K562 (cell line): ENCODE data around the gene OR2D2. TPM values are rescaled to one million over a fixed set of nuclear protein-coding genes. Genes with fewer than 3 reads are reported as not detected.

Source experiments
- ATAC-seq: fragments of 200-7000 bp; cut with Tn5 transposase; 3 replicates; pipeline ENCODE4 v1.9.1; 2020; ENCODE audit warnings: moderate library complexity
- BruUV-seq: library from RNA; stranded (reverse); fragments of 400-500 nt; replicated peaks from 2 replicates; lab custom pipeline; 2021; lab: Mats Ljungman, UMichigan
- CTCF ChIA-PET: fragments of 300-600 bp; formaldehyde crosslinking; extraction: SDS; loops from one replicate; lab custom pipeline; 2021; ENCODE audit warnings: low intra/inter-chr PET ratio; lab: Yijun Ruan, JAX
- POLR2A ChIA-PET: fragments of 300-600, 350-650 bp; sonication (Branson Sonifier 250); formaldehyde crosslinking; extraction: SDS; loops from one replicate; lab custom pipeline; 2021; ENCODE audit warnings: antibody characterized with exemption, inconsistent platforms; lab: Yijun Ruan, JAX
- DNase-seq, 4 experiments: peaks; one replicate each; pipeline versions ENCODE4 v3.0.0 to v3.0.0-alpha.2; 2011 to 2018; ENCODE audit warnings: low spot score in 3 of 4, mixed read lengths in 3 of 4; ENCODE audit errors: extremely low read depth in 1 of 4
- FAIRE-seq: peaks from 2 replicates; lab custom pipeline; 2011; peaks lifted over from hg19 to GRCh38; lab: Jason Lieb, UNC
- H2AFZ ChIP-seq: 2 replicates; pipeline ENCODE4 v1.6.0; 2011; ENCODE audit warnings: low read depth, low read length, control low read depth, inconsistent platforms
- H3K27ac ChIP-seq: fragments of 200-600 bp; 3 replicates; pipeline ENCODE4 v1.8.0; 2011; ENCODE audit warnings: low read depth, mild to moderate bottlenecking, control low read depth, inconsistent platforms, low read length, moderate library complexity, mixed read lengths; ENCODE audit errors: extremely low read depth
- H3K27me3 ChIP-seq, 2 experiments: fragments of 300-600 bp in 1 of 2; 2 replicates in 1 of 2; 3 replicates in 1 of 2; pipeline versions ENCODE4 v1.6.0 to v1.8.0; 2011; ENCODE audit warnings: inconsistent platforms in 2 of 2, low read length in 2 of 2, mild to moderate bottlenecking in 1 of 2, mixed read lengths in 1 of 2, moderate library complexity in 1 of 2; ENCODE audit not compliant: control insufficient read depth in 2 of 2, insufficient read depth in 2 of 2
- H3K36me3 ChIP-seq: fragments of 300-600 bp; 3 replicates; pipeline ENCODE4 v1.8.0; 2011; ENCODE audit warnings: mild to moderate bottlenecking, low read length, inconsistent platforms; ENCODE audit not compliant: control insufficient read depth, insufficient read depth
- H3K4me1 ChIP-seq, 2 experiments: fragments of 200-600 bp in 1 of 2; replicated peaks in 1 of 2; 2 replicates in 1 of 2; 3 replicates in 1 of 2; pipeline versions ENCODE4 v1.5.1 to v1.8.0; 2011; ENCODE audit warnings: inconsistent platforms in 2 of 2, low read length in 2 of 2, mild to moderate bottlenecking in 1 of 2, mixed read lengths in 1 of 2, moderate library complexity in 1 of 2; ENCODE audit not compliant: control insufficient read depth in 2 of 2, insufficient read depth in 2 of 2
- H3K4me2 ChIP-seq: 2 replicates; pipeline ENCODE4 v1.6.1; 2011; ENCODE audit warnings: low read length, control low read depth, inconsistent platforms, mixed read lengths; ENCODE audit not compliant: insufficient read depth
- H3K4me3 ChIP-seq: fragments of 200-600 bp; sonication (generic), shearing (Covaris generic); 2 replicates; pipeline ENCODE4 v1.5.1; 2016; ENCODE audit warnings: control low read depth, inconsistent platforms
- H3K79me2 ChIP-seq: fragments of 200-600 bp; 3 replicates; pipeline ENCODE4 v1.8.0; 2011; ENCODE audit warnings: low read length, inconsistent platforms; ENCODE audit not compliant: control insufficient read depth, insufficient read depth
- H3K9ac ChIP-seq, 2 experiments: 2 replicates each; pipeline versions ENCODE4 v1.6.0 to v1.6.1; 2011; ENCODE audit warnings: low read depth in 2 of 2, low read length in 2 of 2, control low read depth in 1 of 2, inconsistent platforms in 1 of 2, mild to moderate bottlenecking in 1 of 2, mixed read lengths in 1 of 2; ENCODE audit not compliant: insufficient read depth in 1 of 2
- H3K9me1 ChIP-seq: one replicate; pipeline ENCODE4 v1.6.0; 2011; ENCODE audit warnings: inconsistent platforms, mild to moderate bottlenecking, low read length, moderate library complexity; ENCODE audit not compliant: control insufficient read depth, insufficient read depth
- H3K9me3 ChIP-seq: replicated peaks from 2 replicates; pipeline ENCODE4 v1.5.1; 2011; ENCODE audit warnings: low read depth, low read length, inconsistent platforms; ENCODE audit not compliant: control insufficient read depth, insufficient read depth
- H4K20me1 ChIP-seq: replicated peaks from 2 replicates; pipeline ENCODE4 v1.6.1; 2011; ENCODE audit warnings: low read length, inconsistent platforms, mixed read lengths; ENCODE audit not compliant: control insufficient read depth, insufficient read depth
- ADNP ChIP-seq: fragments of 200-800 bp; sonication (Bioruptor generic); IDR thresholded peaks from 2 replicates; pipeline ENCODE4 v1.6.1; 2016; ENCODE audit warnings: missing genetic modification characterization, missing compliant biosample characterization
- ARHGAP35 ChIP-seq: fragments of 450-650 bp; IDR thresholded peaks from 2 replicates; pipeline ENCODE4 v1.6.1; 2018; ENCODE audit not compliant: partially characterized antibody
- CBFA2T3 ChIP-seq: fragments of 450-650 bp; IDR thresholded peaks from 2 replicates; pipeline ENCODE4 v1.6.1; 2017
- FOSL1 ChIP-seq: fragments of 200-800 bp; sonication (Bioruptor generic); conservative IDR thresholded peaks from 2 replicates; pipeline ENCODE4 v1.6.1; 2016; ENCODE audit warnings: missing genetic modification characterization, missing compliant biosample characterization
- HMG20B ChIP-seq: fragments of 250-450 bp; sonication (Bioruptor Pico); IDR thresholded peaks from 2 replicates; pipeline ENCODE4 v1.5.0; 2021; ENCODE audit warnings: mild to moderate bottlenecking
- NFIC ChIP-seq: fragments of 450-650 bp; IDR thresholded peaks from 2 replicates; pipeline ENCODE4 v1.6.1; 2017; ENCODE audit warnings: mild to moderate bottlenecking, inconsistent platforms
- XRCC4 ChIP-seq: IDR thresholded peaks from one replicate; pipeline ENCODE4 v1.6.1; 2011; ENCODE audit not compliant: insufficient read depth, insufficient read length; ENCODE audit errors: extremely low read depth
- ZBTB33 ChIP-seq: sonication (generic); formaldehyde crosslinking; IDR thresholded peaks from 2 replicates; pipeline ENCODE4 v1.8.1; 2023; ENCODE audit warnings: mild to moderate bottlenecking, missing genetic modification reagents
- ZNF263 ChIP-seq: sonication (generic); formaldehyde crosslinking; IDR thresholded peaks from 2 replicates; pipeline ENCODE4 v1.8.0; 2022; ENCODE audit warnings: mild to moderate bottlenecking, missing genetic modification reagents, borderline replicate concordance
- ZNF766 ChIP-seq: fragments of 200-800 bp; sonication (Bioruptor generic); conservative IDR thresholded peaks from 2 replicates; pipeline ENCODE4 v1.6.1; 2016; ENCODE audit warnings: missing genetic modification characterization, missing compliant biosample characterization
- WGBS: fragments of 100-300 bp; shearing (Covaris generic); methylation state at CpG from one replicate; pipeline ENCODE4 v1.1.6; 2016; ENCODE audit warnings: low coverage, mixed read lengths; ENCODE audit not compliant: insufficient coverage; ENCODE audit errors: missing lambda C conversion rate; 5-methylcytosine and 5-hydroxymethylcytosine counted together
- in situ Hi-C: fragments of 300-500 bp; cut with MboI; formaldehyde crosslinking; loops from 4 replicates; pipeline ENCODE4 v1.15.0; 2018; ENCODE audit warnings: inconsistent platforms, mixed read lengths
- intact Hi-C: fragments of 100-400 bp; cut with micrococcal nuclease; formaldehyde crosslinking; loops from 2 replicates; pipeline ENCODE4 v1.14.2; 2022
- polyA plus RNA-seq, 8 experiments: library from polyadenylated mRNA; depleted of rRNA in 4 of 8; stranded (reverse) in 5 of 8; unstranded in 3 of 8; fragments of >200 nt; fragmentation: Nextera tagmentation in 2 of 8; fragmentation: Illumina TruSeq in 1 of 8; extraction: Ambion mirVana in 2 of 8; extraction: Trizol in 1 of 8; gene quantifications; 2 replicates each; pipeline versions ENCODE4 v1.2.1 to v1.2.3, GENCODE V29; 2011 to 2014; ENCODE audit warnings: inconsistent platforms in 1 of 8, missing spikeins in 1 of 8
- total RNA-seq, 7 experiments: library from RNA; depleted of rRNA in 6 of 7; stranded (reverse); fragments of >200 nt in 6 of 7; fragmentation: Illumina TruSeq in 2 of 7; extraction: Trizol in 2 of 7; gene quantifications; 2 replicates each; pipeline versions ENCODE4 v1.2.1 to v1.2.3, GENCODE V29; 2011 to 2021; ENCODE audit warnings: low replicate concordance in 1 of 7
- TF ChIP-seq, protein P1 (sequence below): fragments of 450-650 bp; formaldehyde crosslinking; IDR thresholded peaks from 2 replicates; pipeline ENCODE4 v1.4.0; 2022; ENCODE audit warnings: missing genetic modification characterization
- TF ChIP-seq, protein P2 (sequence below): IDR thresholded peaks from 3 replicates; pipeline ENCODE4 v1.6.1; 2011; ENCODE audit warnings: borderline replicate concordance, mild to moderate bottlenecking; ENCODE audit not compliant: insufficient read length, insufficient read depth

The OR2D2 gene
- total and polyA plus RNA-seq, 9 of the 15 experiments (the other 6 are each of a cell fraction or from before 2014, with no cell fraction given), result 0.10 to 1.0 (median 0.57) TPM; not detected in 2

- TF ChIP-seq HMG20B (CRISPR knock-in tag), result no peak
- TF ChIP-seq, protein P1, sequence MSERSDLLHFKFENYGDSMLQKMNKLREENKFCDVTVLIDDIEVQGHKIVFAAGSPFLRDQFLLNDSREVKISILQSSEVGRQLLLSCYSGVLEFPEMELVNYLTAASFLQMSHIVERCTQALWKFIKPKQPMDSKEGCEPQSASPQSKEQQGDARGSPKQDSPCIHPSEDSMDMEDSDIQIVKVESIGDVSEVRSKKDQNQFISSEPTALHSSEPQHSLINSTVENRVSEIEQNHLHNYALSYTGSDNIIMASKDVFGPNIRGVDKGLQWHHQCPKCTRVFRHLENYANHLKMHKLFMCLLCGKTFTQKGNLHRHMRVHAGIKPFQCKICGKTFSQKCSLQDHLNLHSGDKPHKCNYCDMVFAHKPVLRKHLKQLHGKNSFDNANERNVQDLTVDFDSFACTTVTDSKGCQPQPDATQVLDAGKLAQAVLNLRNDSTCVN, result no peak
Measured at GRCh38 chr11:6856871-6857270, 35.4 kb downstream of the OR2D2 start (continued).

DNA sequence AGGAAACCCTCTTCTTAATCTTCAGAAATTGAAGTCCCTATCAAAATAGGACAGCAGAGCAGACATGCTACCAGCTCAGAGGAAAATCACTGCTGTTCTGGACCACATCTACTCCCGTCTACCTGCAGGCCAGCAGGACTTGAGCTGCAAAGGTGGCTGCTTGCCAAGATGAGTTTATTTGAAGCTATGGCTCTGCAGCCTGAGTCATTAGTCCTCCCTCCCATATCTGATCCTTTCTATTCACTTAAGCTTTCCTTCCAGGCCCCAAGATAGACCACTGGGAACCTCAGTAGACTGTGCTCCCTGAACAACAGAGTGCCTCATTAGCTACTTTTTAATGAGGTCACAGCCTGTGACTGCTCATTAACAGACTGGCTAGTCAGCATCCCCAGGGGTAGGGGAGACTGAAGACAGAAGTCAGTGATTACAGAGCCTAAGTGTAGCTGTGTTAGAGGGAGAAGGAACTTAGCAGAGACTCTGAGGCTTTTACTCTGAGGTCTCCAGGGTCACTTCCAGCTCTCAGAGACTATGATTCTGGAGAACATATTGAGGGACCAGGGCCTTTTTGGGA, 36.2 kb downstream of the OR2D2 start:
- in situ Hi-C loops, result no loop called here
- H3K9me3 ChIP-seq, result no peaks in the 10 kb centered on the region
- H3K36me3 ChIP-seq, result no peaks in the 10 kb centered on the region
- CTCF ChIA-PET, result no interaction called here
- no peak for FAIRE-seq
- H3K27ac ChIP-seq, result no peak overlapping the region
- TF ChIP-seq FOSL1 (tag) (0 out of 2 replicates have a peak, but pooled peaks have one; percentile 23), XRCC4 (no peak), ZBTB33 (no peak), NFIC (peak; percentile 65), ZNF263 (CRISPR knock-in tag) (peak; percentile 69; the same call in 1 of the 2 replicates), CBFA2T3 (no peak), ADNP (tag) (no peak), ARHGAP35 (no peak), ZNF766 (CRISPR knock-in tag) (peak; percentile 49; the same call in 1 of the 2 replicates)
- TF ChIP-seq, protein P2, sequence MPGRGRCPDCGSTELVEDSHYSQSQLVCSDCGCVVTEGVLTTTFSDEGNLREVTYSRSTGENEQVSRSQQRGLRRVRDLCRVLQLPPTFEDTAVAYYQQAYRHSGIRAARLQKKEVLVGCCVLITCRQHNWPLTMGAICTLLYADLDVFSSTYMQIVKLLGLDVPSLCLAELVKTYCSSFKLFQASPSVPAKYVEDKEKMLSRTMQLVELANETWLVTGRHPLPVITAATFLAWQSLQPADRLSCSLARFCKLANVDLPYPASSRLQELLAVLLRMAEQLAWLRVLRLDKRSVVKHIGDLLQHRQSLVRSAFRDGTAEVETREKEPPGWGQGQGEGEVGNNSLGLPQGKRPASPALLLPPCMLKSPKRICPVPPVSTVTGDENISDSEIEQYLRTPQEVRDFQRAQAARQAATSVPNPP, result no peak
- TF ChIP-seq, all 486 proteins: peak for 4
- Histone ChIP-seq H2AFZ (no peak overlapping the region), H3K9me1 (no peaks in the 10 kb centered on the region), H3K4me3 (no peak overlapping the region), H3K4me1 (no peaks in the 10 kb centered on the region), H3K27me3 (no peaks in the 10 kb centered on the region), H3K9ac (no peak overlapping the region), H4K20me1 (no peaks in the 10 kb centered on the region), H3K4me2 (no peak overlapping the region), H3K79me2 (no peaks in the 10 kb centered on the region)
- intact Hi-C loops, result no loop called here
- WGBS, result 0% methylated on average over 1 of the region's 1 CpG
- no TSS peak for BruUV-seq
- peak in 1 of 4 experiments; percentile 20 for DNase-seq
- ATAC-seq, result no peak
- POLR2A ChIA-PET, result interaction anchor here (1.2 kb wide), 1 partner anchor 12 kb away, joined by 3 read pairs; no protein-coding TSS in a partner anchor
